H9 (cell line): ENCODE results near the gene SDC4. TPM values are rescaled to one million over a fixed set of nuclear protein-coding genes. Genes with fewer than 3 reads are reported as not detected.

ENCODE experiments used
- DNase-seq: peaks from one replicate; pipeline ENCODE4 v3.0.0-alpha.2; 2017
- H2AFZ ChIP-seq: one replicate; pipeline ENCODE4 v1.6.1; 2013; ENCODE audit warnings: mild to moderate bottlenecking, low read length, control low read depth, moderate library complexity
- H2AK5ac ChIP-seq: 2 replicates; pipeline ENCODE4 v1.6.1; 2013; ENCODE audit warnings: low read length, control low read depth, mixed read lengths; ENCODE audit not compliant: insufficient read length
- H2BK120ac ChIP-seq: one replicate; pipeline ENCODE4 v1.6.1; 2013; ENCODE audit warnings: low read depth, mild to moderate bottlenecking, low read length, control low read depth, inconsistent platforms; ENCODE audit not compliant: poor library complexity, severe bottlenecking
- H2BK12ac ChIP-seq: 2 replicates; pipeline ENCODE4 v1.6.1; 2013; ENCODE audit warnings: low read length, control low read depth, mixed read lengths, low read depth; ENCODE audit not compliant: insufficient read length
- H2BK15ac ChIP-seq: 2 replicates; pipeline ENCODE4 v1.6.1; 2013; ENCODE audit warnings: low read depth, low read length, control low read depth
- H2BK20ac ChIP-seq: one replicate; pipeline ENCODE4 v1.6.1; 2013; ENCODE audit warnings: low read depth, mild to moderate bottlenecking, low read length, control low read depth, inconsistent platforms; ENCODE audit not compliant: poor library complexity, severe bottlenecking
- H2BK5ac ChIP-seq: 2 replicates; pipeline ENCODE4 v1.6.1; 2013; ENCODE audit warnings: low read length, control low read depth, mixed read lengths; ENCODE audit not compliant: insufficient read length
- H3K14ac ChIP-seq: 2 replicates; pipeline ENCODE4 v1.6.1; 2013; ENCODE audit warnings: low read length, control low read depth; ENCODE audit not compliant: insufficient read depth
- H3K18ac ChIP-seq: 2 replicates; pipeline ENCODE4 v1.6.1; 2013; ENCODE audit warnings: low read depth, mild to moderate bottlenecking, mixed read lengths, low read length, control low read depth; ENCODE audit not compliant: insufficient read length
- H3K23ac ChIP-seq: 2 replicates; pipeline ENCODE4 v1.6.1; 2013; ENCODE audit warnings: low read length, control low read depth, mixed read lengths, low read depth; ENCODE audit not compliant: insufficient read length
- H3K23me2 ChIP-seq: 2 replicates; pipeline ENCODE4 v1.6.1; 2013; ENCODE audit warnings: low read depth, mild to moderate bottlenecking, mixed read lengths, low read length, control low read depth; ENCODE audit not compliant: insufficient read length, poor library complexity, severe bottlenecking
- H3K27ac ChIP-seq: 2 replicates; pipeline ENCODE4 v1.5.1; 2013; ENCODE audit warnings: low read length, control low read depth, mixed read lengths, low read depth; ENCODE audit not compliant: insufficient read length
- H3K27me3 ChIP-seq: 2 replicates; pipeline ENCODE4 v1.6.1; 2013; ENCODE audit warnings: low read length, control low read depth, inconsistent platforms; ENCODE audit not compliant: insufficient read depth
- H3K4ac ChIP-seq: 2 replicates; pipeline ENCODE4 v1.6.1; 2013; ENCODE audit warnings: low read depth, mild to moderate bottlenecking, control low read depth, inconsistent platforms, low read length, moderate library complexity
- H3K4me1 ChIP-seq: 2 replicates; pipeline ENCODE4 v1.6.1; 2013; ENCODE audit warnings: low read length, control low read depth, inconsistent platforms; ENCODE audit not compliant: insufficient read depth
- H3K4me2 ChIP-seq: 2 replicates; pipeline ENCODE4 v1.6.1; 2013; ENCODE audit warnings: low read length, control low read depth, mixed read lengths; ENCODE audit not compliant: insufficient read length, insufficient read depth
- H3K56ac ChIP-seq: 2 replicates; pipeline ENCODE4 v1.6.1; 2013; ENCODE audit warnings: low read depth, mild to moderate bottlenecking, mixed read lengths, low read length, control low read depth; ENCODE audit not compliant: insufficient read length
- H3K79me1 ChIP-seq: 2 replicates; pipeline ENCODE4 v1.6.1; 2013; ENCODE audit warnings: low read depth, mild to moderate bottlenecking, moderate library complexity, low read length, control low read depth, inconsistent platforms; ENCODE audit not compliant: insufficient read depth, poor library complexity, severe bottlenecking
- H3K79me2 ChIP-seq: 2 replicates; pipeline ENCODE4 v1.6.1; 2013; ENCODE audit warnings: low read length, control low read depth, inconsistent platforms; ENCODE audit not compliant: insufficient read depth
- H3K9ac ChIP-seq: 2 replicates; pipeline ENCODE4 v1.6.1; 2013; ENCODE audit warnings: low read length, control low read depth, mixed read lengths; ENCODE audit not compliant: insufficient read length; ENCODE audit errors: extremely low read depth
- H3K9me3 ChIP-seq: one replicate; pipeline ENCODE4 v1.6.1; 2013; ENCODE audit warnings: low read depth, low read length, inconsistent platforms; ENCODE audit not compliant: control insufficient read depth
- H3T11ph ChIP-seq: one replicate; pipeline ENCODE4 v1.6.1; 2013; ENCODE audit warnings: mild to moderate bottlenecking, low read length, control low read depth, inconsistent platforms
- H4K20me1 ChIP-seq: one replicate; pipeline ENCODE4 v1.6.1; 2013; ENCODE audit not compliant: control insufficient read depth, insufficient read length, insufficient read depth
- H4K5ac ChIP-seq: 2 replicates; pipeline ENCODE4 v1.6.1; 2013; ENCODE audit warnings: low read depth, mild to moderate bottlenecking, mixed read lengths, low read length, control low read depth; ENCODE audit not compliant: insufficient read length
- H4K8ac ChIP-seq: replicated peaks from 2 replicates; pipeline ENCODE4 v1.6.1; 2013; ENCODE audit warnings: low read length, control low read depth, mixed read lengths, low read depth; ENCODE audit not compliant: insufficient read length
- H4K91ac ChIP-seq: 2 replicates; pipeline ENCODE4 v1.6.1; 2013; ENCODE audit warnings: low read depth, mild to moderate bottlenecking, moderate library complexity, mixed read lengths, low read length, control low read depth; ENCODE audit not compliant: insufficient read length
- H3K27ac Mint-ChIP-seq, 3 experiments: 2 replicates in 2 of 3; 3 replicates in 1 of 3; pipeline ENCODE4 v1.8.0; 2020 to 2021; ENCODE audit warnings: mixed read lengths in 3 of 3, mild to moderate bottlenecking in 1 of 3, moderate library complexity in 1 of 3
- H3K27me3 Mint-ChIP-seq: 2 replicates; pipeline ENCODE4 v1.8.0; 2021; ENCODE audit warnings: low read depth, mild to moderate bottlenecking, moderate library complexity, mixed read lengths
- H3K36me3 Mint-ChIP-seq, 3 experiments: 2 replicates in 2 of 3; 3 replicates in 1 of 3; pipeline ENCODE4 v1.8.0; 2020 to 2021; ENCODE audit warnings: low read depth in 3 of 3, mixed read lengths in 3 of 3; ENCODE audit not compliant: insufficient read depth in 1 of 3
- H3K4me1 Mint-ChIP-seq, 2 experiments: 2 replicates each; pipeline ENCODE4 v1.8.0; 2020; ENCODE audit warnings: mixed read lengths in 2 of 2
- H3K4me3 Mint-ChIP-seq, 2 experiments: 2 replicates in 1 of 2; 3 replicates in 1 of 2; pipeline ENCODE4 v1.8.0; 2020 to 2021; ENCODE audit warnings: mild to moderate bottlenecking in 2 of 2, mixed read lengths in 2 of 2, moderate library complexity in 1 of 2
- H3K9me3 Mint-ChIP-seq, 2 experiments: 2 replicates in 1 of 2; 3 replicates in 1 of 2; pipeline ENCODE4 v1.8.0; 2020; ENCODE audit warnings: mild to moderate bottlenecking in 2 of 2, mixed read lengths in 2 of 2, moderate library complexity in 1 of 2
- CTCF ChIP-seq: fragments of 200-600 bp; sonication (generic); conservative IDR thresholded peaks from 3 replicates; pipeline ENCODE4 v1.8.0; 2021; ENCODE audit warnings: antibody characterized with exemption, mild to moderate bottlenecking
- WGBS: extraction: QIAGEN DNeasy Blood & Tissue Kit; methylation state at CpG from one replicate; pipeline ENCODE4 v1.1.7; 2013; ENCODE audit warnings: missing lambda C conversion rate, low lambda C conversion rate, mixed read lengths; ENCODE audit not compliant: insufficient read length; ENCODE audit errors: extremely low coverage; 5-methylcytosine and 5-hydroxymethylcytosine counted together
- total RNA-seq: library from RNA; stranded (reverse); gene quantifications from 2 replicates; pipeline ENCODE4 v1.2.1, GENCODE V29; 2021

Gene SDC4
- total RNA-seq, 1 experiment from 2014 or later = 50.7 TPM

GRCh38 chr20:45337367-45338120 is 10.7 kb downstream of the SDC4 start:
- Histone ChIP-seq H3K23me2 (peaks cover 3% of the 10 kb centered on the region), H3K4ac (no peak overlapping the region; the same call in 1 of the 2 replicates), H4K8ac (no peak overlapping the region), H3T11ph (no peak overlapping the region), H4K5ac (no peak overlapping the region), H2BK5ac (no peak overlapping the region), H3K18ac (peak overlapping the region; percentile 15), H3K23ac (no peak overlapping the region), H2BK20ac (no peak overlapping the region), H3K79me2 (peaks cover 3% of the 10 kb centered on the region; the same call in 1 of the 2 replicates), H4K20me1 (peaks cover 2% of the 10 kb centered on the region), H4K91ac (peak overlapping the region; percentile 73), H3K27me3 (no peaks in the 10 kb centered on the region), H3K27ac (no peak overlapping the region), H3K14ac (0 out of 2 replicates have a peak overlapping the region, but pooled peaks have one; percentile 44), H2BK12ac (no peak overlapping the region), H3K4me1 (peaks cover 20% of the 10 kb centered on the region), H2AFZ (no peak overlapping the region), H3K79me1 (no peaks in the 10 kb centered on the region), H3K9me3 (no peaks in the 10 kb centered on the region), H2BK15ac (no peak overlapping the region), H3K9ac (no peak overlapping the region), H2BK120ac (no peak overlapping the region), H3K56ac (no peak overlapping the region), H3K4me2 (no peak overlapping the region), H2AK5ac (no peak overlapping the region)
- H3K27me3 Mint-ChIP-seq = no peaks in the 10 kb centered on the region; the same call in 1 of the 2 replicates
- H3K9me3 Mint-ChIP-seq = no peaks in the 10 kb centered on the region
- no peak for DNase-seq
- H3K4me1 Mint-ChIP-seq = peaks cover 68 to 76% of the 10 kb centered on the region in 2 experiments
- H3K27ac Mint-ChIP-seq = peak overlapping the region; percentile 28 to 92 (median 40); a peak in 6 of 7 replicates
- no CpG with 5 or more reads among the region's 15 CpGs for WGBS
- no peak overlapping the region for H3K4me3 Mint-ChIP-seq
- TF ChIP-seq CTCF = no peak
- H3K36me3 Mint-ChIP-seq = peaks cover 13 to 34% (median 23%) of the 10 kb centered on the region in 3 experiments; a peak in 6 of 7 replicates
